GM19468 (cell line): ENCODE data around the gene KIFBP.

Source experiments
- ATAC-seq: cut with Tn5 transposase; IDR thresholded peaks from one replicate; pipeline ENCODE4 v1.9.1; 2021; ENCODE audit warnings: mild to moderate bottlenecking, moderate library complexity, moderate number of reproducible peaks; ENCODE audit not compliant: unreplicated experiment; ENCODE audit errors: extremely low read depth

Gene KIFBP

DNA sequence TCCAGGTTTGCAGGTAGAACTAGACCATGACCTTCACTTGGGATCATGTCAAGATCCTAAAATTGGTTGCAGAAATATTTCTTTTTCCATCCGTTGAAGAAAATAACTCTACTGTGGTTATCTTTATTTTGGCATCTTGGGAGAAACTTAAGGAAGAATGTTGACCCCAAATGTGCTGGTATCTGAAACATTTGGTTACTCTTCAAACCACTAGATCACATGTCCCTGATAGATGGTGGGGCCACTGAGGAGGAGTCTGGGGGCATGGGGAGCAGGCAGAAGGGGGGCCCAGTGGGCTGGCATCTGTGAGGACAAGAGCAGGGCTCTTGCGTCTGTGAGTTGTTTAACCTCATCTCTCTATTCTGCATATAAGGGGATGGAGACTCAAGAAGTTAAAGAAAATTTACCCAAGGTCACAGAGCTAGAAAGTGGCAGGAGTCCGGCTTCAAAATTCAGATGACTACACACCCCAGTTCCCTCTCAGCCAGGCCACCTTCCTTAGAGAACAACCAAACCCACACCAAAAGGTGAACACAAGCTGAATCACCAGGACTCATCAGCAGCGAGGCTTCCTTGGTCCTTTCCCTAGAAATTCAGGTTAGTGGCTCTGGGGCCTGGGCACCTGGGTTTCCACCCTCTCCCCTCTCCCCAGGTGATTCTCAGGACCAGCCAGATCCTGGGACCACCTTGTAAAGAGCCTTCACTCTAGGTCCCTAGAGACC, 58.7 kb downstream of the KIFBP start:
- ATAC-seq = no peak

DNA sequence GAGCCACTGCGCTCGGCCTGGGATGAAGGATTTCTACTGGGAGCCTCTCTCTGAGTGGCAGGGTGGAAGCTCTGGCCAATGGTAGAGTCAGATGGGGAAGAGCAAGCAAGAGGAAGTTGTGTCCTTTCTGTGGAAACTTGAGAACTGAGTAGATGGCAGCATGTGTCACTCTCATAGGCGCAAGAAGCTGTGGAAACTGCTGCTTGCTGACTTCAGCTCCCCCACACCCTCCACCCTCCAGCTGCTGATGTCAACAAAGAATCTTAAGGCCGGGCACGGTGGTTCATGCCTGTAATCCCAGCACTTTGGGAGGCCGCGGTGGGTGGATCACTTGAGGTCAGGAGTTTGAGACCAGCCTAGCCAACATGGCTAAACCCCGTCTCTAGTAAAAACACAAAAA, 59.5 kb downstream of the KIFBP start:
- ATAC-seq = no peak

DNA sequence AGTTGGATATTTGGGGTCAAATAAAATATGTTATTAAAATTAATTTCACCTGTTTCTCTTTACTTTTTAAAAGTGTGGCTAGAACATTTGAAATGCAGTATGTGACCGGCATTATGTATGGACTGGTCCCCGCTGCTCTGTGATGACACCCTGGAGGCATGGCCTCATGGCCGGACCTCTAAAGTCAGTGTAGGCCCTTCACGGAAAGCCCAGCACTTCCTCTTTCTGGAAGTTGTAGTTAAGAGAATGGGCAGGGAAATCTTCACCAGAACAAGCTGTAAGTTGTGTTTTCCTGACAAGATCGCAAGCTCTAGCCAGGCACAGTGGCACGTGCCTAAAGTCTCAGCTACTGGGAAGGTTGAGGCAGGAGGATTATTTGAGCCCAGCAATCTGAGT, 61.0 kb downstream of the KIFBP start:
- ATAC-seq = no peak

DNA sequence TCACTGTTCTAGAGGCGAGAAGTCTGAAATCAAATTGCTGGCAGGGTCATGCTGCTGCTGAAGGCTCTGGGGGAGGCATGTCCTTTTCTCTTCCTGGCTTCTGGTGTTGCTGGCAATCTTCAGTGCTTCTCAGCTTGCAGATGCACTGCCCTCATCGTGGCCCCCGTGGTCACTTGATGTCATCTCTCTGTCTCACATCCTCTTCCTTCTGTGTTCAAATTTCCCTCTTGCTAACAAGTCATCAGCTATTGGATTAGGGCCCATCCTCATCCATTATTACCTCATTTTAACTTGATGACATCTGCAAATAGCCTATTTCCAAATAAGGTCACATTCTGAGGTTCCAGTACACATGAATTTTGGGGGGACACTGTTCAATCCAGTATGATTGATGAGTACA, 62.7 kb downstream of the KIFBP start:
- no peak for ATAC-seq

DNA sequence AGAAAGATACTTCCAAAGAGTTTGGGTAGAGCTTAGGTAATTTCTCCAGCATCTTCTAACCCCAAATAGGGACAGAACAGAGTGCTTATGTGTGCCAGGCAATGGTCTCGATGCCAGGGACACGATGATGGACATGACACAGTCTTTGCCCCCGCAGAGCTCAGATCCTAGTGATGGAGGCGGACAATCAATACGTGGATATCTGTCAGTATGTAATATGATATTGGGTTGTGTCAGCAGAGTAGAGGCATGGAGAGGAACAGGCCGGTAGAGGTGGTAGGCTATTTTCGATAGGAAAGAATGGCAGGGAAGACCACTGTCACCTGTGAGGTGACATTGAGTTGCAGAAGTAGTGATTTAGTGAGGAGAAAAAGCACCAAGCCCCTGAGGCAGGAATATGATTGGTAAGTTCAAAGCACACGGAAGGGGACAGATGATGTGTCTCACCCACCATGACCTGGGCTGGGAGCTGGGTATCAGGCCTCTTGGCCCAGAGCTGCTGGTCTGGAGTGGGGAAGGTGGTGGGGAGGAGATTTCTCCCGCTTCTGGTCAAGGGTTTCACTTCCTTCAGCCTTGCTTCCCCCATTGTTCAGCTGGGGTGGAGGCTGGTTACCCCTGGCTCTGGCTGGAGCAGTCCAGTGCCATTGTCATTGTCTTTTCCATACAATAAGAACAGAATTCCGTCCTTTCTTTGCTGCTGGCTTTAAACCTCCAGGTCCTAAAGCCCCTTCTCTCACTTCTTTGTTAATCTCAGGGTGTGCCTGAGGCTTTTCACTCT, 63.3 kb downstream of the KIFBP start:
- no peak for ATAC-seq

DNA sequence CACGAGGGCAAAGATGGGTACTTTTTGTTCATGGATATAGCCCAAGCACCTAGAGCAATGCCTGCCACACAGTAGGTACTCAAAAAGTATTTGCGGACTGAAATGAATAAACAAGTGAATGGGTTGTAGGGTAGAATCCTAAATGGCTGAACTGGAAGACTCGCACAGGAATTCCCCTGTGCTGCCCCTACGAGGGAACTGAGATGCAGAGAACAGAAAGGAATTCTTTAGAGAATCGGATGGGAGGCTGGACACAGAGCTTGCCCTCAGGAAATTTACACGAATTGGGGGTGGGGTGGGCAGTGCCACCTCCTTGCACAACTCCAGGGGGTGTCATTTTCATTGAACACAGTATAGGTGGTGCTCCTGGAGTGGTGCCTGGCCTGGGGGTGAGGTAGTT, 64.1 kb downstream of the KIFBP start:
- ATAC-seq = no peak

DNA sequence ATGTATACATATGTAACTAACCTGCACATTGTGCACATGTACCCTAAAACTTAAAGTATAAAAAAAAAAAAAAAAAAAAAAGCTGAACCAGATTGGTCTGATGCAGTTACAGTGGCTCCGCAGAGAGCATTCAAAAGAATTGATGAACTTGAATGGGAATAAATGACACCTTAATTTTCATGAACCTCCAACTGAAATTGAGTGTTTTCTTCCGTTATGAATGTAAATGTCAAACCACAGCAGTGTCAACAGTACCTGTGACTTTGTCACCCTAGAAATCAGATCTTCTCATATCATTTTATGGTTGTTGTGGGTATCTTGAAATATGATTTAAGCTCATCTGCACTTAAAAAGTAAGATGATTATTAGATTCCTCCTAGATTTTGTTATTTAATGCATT, 66.6 kb downstream of the KIFBP start:
- no peak for ATAC-seq

DNA sequence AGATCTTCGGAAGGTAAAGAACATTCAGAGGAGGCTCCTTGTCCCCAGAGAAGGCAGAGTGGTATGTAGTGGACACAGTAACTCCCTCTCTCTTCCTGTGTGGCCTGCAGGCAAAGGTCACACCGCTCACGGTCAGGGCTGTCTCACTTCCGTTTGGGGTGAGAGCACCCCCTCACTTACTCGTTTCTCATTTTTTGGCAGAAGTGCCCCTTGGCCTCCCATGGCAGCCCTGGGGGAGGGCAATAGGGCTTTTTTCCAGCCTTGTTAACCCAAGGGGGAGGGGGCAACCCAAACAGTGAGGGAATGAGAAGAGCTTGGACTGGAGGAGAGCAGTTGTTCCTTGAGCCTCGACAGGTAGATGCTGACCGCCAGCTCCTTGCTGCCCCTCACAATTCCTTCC, 67.5 kb downstream of the KIFBP start:
- ATAC-seq = no peak

DNA sequence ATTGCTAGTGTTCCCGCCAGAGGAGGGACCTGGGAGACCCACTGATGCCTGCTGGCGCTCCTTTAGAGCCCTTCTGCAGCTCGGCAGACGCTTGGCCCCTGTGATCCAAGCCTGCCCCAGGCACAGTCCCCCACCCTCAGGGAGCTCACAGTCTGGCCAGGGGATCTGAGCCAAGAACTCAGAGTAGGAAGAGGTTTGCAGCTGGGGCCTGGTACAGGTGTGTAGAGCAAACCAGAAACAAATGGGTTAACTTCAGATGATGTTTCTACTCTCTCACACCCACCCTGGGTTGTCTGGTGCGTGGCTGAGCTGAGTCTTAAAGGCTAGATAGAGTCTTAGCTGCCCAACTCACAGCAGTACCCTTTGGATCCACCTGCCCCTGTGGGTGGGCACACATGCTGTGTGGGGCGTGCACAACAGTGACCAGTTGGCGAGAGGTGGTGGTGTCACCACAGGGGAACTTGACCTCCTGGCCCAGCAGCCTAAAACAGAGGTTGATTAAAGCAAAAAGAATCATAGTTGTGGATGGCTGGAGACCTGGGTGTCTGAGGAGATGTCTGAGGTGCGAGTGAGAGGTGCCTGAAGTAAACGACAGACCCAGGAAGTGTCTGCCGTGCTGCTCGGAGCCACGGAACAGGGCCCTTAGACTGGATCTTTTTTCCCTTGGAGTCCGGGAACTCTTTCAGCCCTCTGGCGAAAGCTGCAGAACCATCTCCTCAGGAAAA, 68.1 kb downstream of the KIFBP start:
- ATAC-seq = no peak

DNA sequence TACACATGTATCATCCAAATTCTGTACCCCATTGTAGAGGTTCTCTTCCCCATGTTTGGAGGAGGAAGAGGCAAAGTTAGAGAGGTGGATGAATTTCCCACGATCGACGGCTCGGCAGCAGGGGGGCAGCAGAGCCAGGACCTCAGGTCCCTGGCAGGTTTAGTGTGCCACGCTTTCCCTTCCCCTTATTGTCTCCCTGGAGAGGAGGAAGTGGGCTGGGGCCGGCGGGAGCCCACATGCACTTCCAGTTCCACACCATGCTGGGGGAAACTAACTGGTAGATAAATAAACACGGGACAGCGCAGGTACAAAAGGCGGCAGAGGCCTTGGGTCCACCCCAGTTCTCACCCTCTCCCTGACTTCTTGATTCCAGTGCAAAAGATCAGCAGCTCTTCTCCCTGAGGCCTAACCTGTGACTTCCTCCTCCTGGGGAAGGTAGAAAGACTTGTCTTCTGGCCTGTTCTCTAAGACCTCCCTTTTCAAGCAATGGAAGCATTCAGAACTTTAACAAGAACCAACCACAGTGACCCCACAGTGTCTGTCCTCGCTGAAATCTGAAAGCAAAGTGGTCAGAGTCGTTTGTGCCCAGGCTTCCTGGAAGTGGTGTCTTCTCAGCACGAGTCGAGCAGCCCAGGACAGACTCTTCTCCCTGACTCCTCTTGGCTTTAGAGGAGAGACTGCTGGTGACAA, 68.8 kb downstream of the KIFBP start:
- no peak for ATAC-seq

DNA sequence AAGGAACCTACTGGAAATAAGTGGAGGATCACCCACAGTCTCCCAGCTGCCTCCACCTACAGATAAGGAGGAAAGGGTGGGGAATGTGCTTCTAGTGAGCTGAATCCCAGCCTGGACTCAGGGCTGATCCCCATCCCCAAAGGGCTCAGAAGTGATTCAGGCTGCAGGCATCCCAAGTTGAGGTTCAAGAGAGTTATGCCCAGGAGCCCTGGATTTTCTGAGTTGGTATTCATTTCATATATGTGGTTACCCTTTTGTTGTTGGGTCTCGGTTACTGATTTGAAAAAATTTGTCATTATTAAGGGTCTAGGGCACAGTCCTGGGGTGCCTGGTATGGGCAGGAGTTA, 69.3 kb downstream of the KIFBP start:
- no peak for ATAC-seq

DNA sequence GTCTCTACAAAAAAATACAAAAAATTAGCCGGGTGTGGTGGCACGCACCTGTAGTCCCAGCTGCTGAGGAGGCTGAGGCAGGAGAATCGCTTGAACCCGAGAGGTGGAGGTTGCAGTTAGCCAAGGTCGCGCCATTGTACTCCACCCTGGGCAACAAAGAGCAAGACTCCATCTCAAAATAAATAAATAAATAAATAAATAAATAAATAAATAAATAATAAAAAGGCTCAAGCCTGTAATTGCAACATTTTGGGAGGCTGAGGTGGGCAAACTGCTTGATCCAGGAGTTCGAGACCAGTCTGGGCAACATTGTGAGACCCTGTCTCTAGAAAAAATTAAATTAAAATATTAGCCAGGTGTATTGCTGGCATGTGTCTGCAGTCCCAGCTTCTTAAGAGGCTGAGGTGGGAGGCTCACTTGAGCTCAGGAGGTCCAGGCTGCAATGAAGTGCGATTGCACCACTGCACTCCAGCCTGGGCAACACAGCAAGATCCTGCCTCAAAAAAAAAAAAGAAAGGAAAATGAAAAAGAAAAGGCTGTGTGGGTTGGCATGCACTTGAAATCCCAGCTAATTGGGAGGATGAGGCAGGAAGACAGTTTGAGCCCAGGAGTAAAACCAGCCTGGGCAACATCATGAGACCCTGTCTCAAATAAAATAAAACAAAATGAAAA, 71.7 kb downstream of the KIFBP start:
- ATAC-seq = no peak

DNA sequence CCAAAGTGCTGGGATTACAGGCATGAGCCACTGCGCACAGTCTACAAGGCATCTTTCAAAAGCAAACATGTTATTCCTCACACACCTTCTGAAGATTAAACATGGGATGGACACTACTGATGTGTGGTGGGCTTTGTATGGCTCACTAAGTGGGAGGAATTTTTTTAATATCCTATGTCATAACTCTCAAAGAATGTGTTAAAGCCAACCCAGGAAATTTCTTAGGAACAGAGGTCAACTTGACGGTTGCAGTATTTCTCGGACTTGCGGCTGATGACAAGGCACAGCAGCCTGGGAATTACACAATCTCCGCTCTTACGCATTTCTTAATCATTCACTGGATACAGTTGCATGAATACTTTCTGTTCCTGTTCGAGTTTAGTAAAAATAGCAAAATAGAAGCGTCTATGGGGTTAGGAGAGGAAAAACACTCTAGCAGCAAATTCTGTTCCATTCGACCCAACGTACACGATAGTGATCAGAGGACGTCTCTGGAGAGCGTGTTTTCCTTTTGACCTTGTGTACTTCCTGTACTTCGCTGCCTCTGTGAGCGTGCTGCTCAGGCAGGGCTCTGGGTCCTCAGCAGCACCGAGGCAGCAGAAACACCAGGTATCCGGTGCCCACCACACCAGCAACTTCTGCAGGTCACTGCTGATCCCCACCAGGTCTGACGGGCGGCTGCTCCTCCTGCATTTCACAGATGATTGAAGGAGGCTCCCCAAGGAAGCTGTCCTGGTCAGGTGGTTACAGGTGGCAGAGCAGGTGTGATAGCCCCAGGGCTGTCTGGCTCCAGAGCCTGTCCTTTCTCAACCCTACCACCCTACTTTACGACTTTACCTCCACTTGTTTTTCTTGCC, 72.9 kb downstream of the KIFBP start:
- peak; percentile 28 for ATAC-seq

DNA sequence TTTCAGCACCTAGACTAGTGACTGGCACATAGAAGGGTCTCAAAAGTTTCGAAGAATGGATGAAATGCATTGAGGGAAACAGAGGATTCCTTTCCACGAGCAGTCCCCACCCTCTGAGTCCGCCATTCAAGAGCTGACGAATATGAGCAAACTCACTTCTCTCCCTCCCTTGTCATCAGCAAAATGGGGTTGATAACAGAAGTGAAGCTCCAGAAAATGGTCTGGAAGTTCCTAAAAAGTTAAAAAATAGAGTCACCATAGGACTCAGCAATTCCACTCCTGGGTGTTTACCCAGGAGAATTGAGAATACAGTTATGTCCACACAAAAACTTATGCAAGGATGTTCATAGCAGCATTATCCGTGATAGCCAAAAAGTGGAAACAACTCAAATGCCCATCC, 74.3 kb downstream of the KIFBP start:
- ATAC-seq = no peak

DNA sequence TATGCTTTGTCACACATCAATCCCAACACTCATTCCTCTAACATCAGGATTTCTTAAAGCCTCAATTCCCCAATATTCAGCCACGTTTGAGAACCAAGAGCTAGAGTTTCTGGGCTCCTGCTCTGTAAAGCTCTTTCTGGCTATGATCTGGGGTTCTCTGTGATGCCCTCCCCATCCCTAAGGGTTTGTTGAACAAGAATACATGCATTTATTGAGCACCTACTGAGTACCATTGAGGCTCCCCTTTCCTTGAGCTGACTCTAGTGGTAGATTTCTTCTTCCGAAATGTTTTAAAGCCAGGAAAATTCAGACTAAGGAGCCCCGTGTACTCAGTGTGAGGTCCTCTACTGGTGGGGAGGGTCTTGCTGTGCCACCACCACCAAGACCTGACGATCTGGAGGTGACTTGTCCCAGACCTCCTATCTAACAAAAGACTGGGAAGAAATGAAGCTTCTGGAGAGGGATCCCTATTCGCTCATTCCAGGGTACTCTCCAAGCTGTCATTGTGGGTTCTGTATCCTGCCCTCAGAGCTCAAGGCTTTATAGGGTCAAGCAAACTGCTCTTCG, 76.2 kb downstream of the KIFBP start:
- ATAC-seq = no peak

DNA sequence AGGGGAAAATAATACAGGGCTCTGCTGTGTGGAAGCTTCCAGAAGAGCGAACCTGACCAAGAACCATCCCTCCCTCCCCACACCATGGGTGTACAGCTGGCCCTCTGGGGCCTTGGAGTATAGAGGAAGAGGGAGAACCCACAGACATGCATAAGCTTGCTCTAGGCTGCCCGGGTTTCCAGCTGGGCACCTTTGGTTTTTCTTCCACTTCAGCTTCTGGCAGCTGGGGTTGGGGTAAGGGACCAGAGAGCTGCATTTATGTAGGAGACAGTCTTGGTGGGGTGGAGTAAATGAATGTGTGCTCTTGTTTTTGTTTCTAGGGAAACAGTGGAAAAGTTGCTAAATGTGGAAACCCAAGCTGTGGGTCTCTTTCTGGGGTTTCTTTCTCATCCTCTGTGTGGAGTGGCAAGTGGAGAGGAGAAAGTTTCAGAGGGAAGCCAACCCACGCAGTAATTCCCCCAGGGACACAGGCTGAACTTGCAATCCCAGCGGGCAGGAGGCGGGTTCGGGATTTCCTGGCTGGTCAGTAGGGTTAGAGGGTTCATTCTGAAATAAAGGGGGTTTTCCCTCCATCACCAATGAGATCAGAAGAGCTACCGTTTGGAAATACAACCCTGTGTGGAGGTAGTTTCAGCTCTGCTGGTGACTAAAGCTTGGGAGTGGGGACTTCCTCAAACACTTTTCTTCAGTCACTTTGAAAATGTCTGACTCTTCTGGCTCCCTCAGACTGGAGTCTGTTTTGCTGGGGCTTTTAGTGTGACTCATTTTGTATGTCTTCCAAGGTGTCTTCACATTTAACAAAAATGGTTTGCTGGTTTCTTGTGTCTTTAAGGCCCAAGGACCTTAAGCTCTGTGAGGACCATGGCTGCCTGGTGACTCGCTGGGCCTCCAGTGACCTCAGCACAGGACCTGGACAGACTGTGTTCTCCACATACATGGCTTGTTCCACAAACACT, 77.1 kb downstream of the KIFBP start:
- no peak for ATAC-seq
